ENCODE data around the gene AGRP.
"Not testable (repeated sequence)": the region's sequence is repeated elsewhere in the genome, so short reads cannot be mapped to it uniquely, and the experiment has no call there.

AGRP gene

DNA sequence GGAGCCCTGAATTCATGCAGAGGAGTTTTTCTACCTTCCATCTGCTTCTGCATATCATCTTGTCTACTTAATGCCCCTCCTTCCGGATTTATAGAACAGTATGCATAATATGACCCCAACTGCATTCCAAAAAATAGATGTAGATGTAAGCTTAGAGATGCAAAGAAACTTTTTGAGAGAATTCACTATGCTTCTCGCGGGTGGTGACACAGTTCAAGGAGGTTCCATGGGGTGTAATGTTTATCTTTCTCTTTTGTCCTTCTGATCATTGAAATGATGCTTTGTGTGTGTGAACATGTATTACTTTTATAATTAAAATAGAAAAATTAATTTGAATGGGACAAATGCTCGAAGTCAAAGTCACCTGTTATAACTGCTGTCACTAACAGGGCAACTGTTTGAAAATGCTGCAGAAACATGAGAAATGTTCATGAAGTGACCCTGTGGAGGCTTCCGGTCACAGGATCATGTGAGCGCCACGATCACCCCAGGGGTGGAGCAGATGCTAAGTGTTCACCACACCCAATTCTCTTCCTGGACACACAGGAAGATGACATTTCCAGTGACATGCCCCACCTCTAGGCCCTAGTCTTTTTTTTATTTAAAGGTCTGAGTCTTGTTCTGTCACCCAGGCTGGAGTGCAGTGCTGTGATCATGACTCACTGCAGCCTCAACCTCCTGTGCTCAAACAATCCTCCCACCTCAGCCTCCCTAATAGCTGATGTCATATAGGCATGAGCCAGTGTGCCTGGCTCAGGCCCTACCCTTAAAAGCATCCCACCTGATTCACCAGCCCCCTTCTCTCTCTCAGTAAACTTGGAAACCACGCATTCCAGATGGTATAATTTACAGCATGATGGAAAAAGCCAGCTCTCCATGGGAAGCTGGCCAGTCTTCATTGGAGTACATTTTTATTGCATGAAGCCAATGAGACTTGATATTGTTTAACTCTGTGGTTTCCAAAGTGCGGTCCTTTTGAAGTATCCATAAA is 21.0 kb upstream of the AGRP start:
- DNase-seq = peak; percentile 77

DNA sequence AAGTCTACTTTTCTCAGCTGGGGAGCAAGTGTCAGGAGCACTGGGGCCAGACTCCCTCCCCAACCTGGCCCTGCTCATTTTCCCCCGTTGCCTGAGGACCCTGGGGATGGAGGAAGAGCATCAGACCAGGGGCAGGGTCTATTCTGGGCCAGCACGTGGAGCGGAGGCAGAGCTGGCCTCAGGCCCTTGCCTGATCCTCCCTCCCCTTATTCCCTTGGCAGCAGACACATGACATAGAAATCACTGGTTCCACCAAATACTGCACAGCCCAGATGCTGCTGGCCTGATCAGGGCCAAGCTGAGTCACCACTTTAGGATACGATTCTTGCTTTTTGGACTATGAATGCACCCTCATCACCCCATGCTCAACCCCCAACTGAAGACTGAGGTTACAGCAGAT is 15.8 kb upstream of the AGRP start:
- DNase-seq = no peak

DNA sequence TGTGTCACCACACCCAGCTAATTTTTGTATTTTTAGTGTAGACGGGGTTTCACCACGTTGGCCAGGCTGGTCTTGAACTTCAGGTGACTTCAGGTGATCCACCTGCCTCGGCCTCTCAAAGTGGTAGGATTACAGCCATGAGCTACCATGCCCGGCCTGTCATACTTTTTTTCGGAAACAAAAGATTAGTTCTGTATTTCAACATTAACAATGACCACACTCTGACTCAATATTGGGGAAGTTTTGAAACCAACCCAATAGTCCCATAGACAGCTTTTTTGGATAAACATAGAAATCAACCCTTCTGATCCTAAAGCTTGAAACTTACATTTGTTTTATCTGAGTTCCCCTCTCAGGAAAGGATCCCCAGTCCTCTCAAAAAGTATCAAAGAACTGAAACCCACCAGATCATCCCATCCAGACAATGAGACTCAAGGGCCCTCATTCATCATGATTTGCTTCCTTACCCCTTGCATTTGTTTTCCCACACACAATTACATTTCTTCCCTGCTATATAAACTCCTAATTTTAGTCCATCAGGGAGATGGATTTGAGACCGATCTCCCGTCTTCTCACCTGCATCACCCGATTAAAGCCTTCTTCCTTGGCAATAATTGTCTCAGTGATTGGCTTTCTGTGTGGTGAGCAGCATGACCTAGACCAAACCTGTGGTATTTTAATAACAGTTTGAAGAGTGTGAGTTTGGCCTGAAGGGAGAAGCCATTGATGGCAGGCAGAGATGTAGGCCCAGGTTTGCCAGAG is 7.2 kb upstream of the AGRP start:
- no peak for DNase-seq

DNA sequence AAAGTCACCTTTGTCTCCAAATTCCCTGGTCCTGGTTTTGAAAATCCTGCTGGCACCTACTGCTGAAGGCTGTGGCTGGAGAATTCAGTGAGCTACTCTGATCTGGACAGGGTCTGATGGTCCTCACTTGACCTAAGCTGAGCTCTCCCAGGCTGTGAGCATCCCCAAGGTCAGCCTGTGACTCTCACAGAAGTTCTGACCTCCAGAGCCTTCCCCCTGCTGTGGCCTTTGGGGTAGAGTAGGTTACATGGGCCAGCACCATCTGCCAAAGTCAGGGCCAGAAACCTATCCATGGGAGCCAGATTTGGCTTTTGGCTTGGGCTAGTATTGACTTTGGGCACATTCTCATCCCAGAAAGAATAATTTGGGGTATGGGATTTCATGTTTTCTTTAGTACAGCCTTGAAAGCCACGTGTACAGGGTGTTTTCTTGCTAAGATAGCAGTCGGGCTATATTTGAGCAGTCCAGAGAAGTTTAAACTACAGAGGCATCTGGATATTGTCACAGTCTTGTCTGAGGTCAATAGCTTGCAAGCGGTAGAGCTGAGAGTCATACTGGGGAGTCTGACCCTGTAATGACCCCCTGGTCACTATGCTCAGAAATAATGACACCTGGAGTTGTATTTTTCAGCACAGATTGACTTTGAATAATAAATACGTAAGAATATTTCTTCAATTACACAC is 6.2 kb upstream of the AGRP start:
- no peak for DNase-seq

DNA sequence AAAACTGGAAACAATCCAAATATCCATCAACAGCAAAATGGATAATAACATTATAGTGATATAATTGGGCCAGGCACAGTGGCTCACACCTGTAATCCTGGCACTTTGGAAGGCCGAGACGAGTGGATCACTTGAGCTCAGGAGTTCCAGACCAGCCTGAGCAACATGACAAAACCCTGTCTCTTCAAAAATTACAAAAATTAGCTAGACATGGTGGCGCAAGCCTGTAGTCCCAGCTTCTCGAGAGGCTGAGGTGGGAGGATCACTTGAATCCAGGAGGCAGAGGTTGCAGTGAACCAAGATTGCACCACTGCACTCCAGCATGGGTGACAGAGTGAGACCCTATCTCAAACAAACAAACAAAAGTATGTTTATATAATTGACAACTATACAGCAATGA is 4.2 kb upstream of the AGRP start:
- not testable (repeated sequence) for DNase-seq

DNA sequence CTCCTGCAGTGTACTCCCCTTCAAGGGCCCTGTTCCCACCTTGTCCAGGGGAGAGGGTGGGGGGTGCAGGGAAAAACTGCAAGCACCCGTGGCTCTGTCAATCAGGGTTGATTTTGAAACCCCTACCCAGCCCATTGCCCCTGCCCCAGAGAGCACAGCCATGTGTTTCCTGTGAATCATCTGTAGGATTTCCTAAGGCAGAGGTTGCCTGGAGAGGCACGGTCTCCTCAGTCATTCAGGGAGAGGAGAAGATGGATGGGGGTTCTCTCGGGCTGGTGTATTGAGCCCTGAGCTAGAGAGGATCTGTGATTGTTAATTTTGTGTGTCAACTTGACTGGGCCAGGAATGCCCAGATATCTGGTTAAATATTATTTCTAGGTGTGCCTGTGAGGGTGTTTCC is 3.5 kb upstream of the AGRP start:
- DNase-seq = no peak

DNA sequence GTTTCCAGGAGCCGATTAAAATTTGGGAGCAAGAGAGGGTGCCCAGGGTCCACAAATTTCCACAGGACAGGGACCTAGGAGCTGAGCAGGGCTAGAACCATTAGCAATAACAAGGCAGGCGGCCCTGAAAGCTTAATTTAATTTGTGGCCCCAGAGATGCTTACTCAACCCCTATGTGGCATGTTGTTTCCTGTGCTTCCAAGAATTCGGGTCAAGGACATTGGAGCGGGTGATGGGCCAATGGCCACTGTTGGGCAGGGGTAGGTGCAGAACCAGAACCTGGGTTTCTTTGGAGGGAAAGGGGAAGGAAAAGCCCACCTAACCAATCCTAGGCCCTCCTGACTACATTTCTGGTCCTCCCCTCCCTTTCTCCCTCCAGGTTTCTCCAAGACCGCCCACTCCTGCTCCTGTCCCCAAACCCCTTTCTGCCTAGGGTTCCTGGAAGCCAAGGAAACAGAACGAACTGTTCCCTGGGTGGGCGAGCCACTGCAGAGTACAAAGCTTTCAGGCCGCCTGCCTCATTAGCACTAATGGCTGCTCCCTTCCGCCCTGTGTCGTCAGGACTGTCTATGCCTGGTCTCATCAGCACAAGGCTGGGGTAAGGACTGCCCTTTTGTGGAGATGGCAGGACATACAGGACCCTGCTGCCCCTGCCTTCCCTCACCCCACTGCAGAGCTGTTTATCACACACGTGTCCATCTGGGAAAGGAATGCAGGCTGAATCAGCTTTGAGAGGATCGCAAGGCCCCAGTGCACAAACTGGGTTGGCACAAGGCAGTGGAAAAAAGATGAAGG is 581 bp upstream of the AGRP start:
- no peak for DNase-seq

DNA sequence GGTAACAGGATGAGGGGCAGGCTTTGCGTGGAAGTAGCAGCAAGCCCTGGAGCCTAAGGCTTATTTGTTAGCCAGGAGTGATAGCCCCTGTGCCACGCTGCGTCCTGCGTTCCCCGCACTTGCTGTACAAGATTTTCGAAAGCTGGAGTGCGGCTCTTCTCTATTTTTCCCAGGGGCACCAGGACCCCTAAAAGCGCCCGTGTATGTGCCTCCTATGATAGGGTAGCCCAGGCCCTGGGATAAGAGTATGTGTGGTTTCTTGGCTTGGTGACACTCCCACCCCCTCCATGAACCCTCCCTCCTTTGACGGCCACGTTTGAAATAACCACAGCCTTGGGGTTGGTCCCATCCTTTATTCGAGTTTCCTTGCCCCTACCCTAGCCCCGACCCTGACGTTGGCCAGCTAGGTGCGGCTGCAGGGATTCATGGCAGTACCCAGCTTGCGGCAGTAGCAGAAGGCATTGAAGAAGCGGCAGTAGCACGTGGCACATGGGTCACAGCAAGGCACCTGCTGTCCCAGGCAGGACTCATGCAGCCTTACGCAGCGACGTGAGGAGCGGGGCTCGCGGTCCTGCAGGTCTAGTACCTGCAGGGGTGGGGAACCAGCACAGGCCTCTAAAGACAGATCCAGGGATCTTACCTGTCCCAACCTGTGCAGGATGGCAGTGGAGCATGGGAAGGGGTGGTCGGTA is 968 bp downstream of the AGRP start:
- DNase-seq = no peak

DNA sequence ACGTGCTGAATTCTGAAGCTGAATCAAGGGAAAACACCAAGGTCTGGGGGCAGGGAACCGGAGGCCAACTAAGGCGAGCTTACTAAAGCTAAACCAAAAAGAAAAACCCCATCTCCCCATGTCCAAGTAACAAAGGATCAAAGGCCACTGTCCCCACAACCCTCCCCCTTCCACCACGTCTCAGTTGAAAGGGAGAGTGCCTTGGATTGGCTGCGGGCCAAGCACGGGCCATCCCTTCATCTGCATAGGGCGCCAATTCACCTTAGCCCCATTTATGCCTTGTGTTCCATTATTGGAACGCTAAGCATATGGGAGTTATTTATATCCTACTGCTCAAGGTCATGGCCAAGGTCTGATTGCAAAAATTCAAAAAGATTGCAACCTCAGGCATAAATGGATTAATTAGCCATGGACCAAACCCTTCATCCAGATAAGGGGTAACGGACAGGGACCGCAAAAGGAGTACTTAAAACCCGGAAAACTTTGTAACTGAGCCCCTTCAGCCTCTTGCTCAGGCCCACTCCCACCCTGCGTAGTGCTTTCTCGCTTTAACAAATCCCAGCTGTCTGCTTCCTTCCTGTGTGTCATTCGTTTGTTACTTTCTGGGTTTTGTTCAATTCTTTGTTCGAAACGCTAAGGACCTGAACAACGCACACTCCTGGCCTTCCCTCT is 1.6 kb downstream of the AGRP start:
- peak; percentile 61 for DNase-seq

DNA sequence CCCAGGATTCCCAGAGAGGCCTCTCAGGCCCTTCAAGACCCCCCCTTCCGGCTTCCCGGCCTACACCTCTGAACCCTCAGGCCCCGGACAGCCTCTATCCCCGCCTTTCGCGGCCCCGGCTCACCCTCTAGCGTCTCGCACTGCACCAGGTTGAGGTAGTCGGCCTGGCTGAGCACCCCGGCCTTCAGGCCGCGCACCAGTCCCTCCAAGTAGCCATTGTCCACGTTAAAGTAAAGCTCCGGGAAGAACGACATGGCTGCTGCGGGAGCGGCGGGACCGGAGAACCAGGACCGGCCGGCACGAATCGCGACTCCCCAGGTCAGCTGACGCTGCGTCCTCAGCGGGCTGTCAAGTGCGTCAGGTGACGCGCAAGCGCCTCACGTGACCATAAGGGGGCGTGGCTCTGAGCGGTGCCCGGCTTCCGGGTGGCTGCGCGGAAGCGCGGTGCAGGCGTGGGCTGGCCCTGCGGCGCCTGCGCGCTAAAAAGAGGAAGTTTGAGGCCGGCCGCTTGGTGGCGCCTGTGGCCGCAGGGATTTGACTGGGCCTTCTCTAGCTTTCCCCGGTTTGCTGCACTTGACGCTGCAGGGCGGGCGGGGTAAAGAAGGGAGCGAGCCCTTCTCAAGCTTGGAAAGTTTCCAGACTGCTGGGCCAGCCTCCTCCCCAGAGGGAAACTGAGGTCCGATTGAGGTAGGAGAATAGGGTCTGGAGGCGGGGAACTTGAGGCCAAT is 2.4 kb downstream of the AGRP start, which contains the start of gene ATP6V0D1:
Gene ATP6V0D1 (minus strand): TSS at position 325 of the 728 bp plus-strand sequence. CDS start 71 bp downstream, at position 254.
- DNase-seq = peak; percentile 98

DNA sequence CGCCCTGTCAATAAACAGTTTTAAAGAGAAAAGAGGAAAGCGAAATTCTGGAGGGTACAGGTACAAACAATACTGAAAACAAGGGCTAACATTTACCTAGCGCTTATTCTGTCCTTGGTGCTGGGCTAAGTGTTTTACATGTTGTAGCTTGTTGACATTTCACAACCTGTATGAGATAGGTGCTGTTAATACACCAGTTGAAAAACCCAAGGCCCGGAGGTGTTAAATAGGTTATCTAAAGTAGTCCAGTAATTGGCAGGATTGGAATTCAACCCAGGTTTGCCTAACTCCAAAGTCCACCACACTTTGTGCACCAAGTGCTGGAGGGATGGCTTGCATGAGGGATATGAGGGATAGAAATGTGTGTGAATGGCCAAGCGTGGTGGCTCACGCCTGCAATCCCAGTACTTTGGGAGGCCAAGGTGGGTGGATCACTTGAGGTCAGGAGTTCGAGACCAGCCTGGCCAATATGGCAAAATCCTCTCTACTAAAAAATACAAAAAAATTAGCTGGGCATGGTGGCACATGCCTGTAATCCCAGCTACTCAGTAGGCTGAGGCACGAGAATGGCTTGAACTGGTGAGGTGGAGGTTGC is 5.3 kb downstream of the AGRP start:
- DNase-seq = no peak

DNA sequence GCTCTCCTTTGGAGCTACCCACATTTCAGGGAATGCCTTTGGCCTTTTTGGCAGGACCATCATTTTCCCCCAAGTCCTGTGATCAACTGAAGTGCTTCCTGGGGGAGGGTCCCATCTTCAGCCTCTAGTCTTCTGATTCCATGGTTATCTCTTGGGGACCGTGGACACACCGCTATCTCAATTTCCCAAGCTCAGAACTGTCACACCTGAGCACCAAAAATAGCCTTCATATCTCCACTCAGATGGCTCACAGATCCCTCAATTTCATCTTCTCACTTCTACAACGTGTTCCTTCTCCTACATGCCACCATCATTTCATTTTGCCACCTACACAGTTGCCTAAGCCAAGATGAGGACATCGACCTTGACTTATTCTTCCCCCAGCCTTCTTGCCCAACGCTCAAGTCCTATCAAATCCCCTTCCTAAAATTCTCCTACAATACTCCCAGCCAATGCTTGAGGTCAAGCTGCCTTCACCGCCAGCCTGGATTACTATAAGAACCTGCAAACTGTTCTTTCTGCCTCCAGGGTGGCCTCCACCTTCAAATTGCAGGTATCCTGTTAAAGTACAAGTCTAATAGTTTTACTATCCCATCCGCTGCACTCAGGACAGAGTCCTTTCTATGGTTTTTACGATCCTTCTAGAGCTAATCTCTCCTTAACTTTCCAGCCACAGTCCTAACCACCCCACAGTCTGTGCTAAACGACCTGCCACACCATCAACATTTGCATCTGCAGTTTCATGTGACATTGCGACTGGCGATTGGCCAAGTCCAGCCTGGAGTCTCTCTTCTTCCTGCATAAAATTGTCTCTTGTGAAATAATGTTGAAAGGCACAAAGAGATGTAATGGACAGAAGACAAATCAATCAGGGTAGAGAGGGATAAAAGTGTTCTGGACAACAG is 8.5 kb downstream of the AGRP start:
- no peak for DNase-seq

DNA sequence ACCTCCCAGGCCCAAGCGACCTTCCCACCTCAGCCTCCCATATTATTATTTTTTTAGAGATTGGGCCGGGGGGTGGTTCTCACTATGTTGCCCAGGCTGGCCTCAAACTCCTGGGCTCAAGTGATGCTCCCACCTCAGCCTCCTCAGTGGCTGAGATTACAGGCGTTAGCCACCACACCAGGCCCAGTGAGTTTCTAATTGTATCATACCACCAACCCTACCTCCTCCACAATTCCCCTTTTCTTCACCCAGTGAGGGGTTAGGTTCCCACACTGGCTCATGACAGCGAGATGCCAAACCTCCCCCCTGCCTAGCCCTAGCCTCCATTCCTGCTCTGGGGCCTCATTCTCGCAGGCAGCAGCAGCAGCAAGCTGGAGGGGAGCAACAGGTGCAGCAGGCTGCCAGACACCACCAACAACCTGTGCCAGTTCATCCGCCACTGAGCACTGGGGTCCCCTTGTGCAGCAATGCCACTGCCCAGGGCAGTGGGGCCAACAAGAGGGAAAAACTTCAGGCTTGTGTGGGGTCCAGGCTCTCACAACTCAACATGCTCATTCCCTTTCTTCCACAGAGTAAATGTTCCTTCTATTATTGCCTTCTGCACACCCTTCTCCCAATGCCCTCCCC is 11.5 kb downstream of the AGRP start:
- DNase-seq = no peak

DNA sequence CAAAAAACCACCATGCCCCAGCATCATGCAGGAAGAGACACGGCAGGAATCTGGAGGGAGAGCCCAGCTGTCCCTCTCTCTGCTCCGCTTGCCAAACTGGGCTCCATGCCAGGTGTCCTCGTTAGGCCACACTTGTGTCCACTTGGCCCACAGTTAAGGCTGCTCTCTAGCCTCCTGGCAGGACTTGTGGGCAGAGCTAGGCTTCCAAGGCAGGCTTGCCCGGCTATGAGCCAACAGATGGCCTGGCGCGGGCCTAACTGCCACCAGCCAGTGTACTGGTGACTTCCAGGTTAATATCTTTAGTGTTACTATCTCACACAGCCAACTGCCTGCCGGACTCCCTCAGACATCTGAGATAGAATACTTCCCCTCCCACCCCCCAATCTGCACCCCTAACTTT is 13.0 kb downstream of the AGRP start:
- no peak for DNase-seq

DNA sequence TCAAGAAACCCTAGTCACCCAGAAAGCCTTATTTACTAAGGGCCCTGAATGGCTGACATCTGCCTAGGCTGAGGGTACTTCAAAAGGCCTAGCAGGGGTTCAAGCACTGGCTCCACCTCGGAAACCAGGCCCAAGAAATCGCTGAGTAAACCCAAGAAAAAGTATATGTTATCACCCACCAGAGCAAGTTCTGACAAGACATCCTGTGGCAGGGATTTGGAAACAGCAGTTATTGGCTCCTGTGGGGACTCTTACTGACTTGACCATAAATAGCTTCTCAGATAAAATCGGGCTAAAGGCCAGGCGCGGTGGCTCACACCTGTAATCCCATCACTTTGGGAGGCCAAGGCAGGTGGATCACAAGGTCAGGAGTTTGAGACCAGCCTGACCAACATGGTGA is 14.6 kb downstream of the AGRP start:
- no peak for DNase-seq

DNA sequence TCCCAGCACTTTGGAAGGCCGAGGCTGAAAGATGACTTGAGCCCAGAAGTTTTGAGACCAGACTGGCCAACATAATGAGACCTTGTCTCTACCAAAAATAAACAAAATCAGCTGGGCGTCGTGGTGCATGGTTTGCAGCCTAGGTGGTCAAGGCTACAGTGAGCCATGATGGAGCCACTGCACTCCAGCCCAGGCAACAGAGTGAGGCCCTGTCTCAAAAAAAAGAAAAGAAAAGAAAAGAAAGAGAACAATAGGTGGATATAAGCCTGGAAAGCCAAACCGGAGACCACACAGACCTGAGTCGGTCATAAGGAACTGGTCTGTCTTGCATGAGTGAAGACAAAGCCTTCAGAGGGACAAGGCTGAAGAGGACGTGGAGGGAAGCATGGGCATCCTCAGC is 16.8 kb downstream of the AGRP start:
- no peak for DNase-seq

DNA sequence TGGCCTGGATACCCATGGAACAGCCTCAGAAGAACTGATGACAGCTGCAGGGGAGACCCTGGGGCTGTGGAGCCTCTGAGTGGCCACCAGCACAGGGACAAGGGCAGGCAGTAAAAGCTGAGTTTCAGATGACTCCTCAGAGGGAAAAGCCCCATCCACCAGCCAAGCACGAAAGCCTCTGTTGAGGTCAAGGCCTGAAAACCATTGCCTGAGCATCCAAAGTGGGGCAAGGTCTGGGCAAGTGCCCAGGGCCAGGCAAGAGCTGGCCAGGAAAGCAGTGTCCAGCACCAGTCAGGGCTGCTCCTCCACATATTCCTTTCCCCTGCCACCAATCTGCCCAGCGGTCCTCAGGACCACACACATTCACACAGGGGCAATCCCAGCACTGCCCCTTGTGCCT is 18.8 kb downstream of the AGRP start:
- DNase-seq = no peak

DNA sequence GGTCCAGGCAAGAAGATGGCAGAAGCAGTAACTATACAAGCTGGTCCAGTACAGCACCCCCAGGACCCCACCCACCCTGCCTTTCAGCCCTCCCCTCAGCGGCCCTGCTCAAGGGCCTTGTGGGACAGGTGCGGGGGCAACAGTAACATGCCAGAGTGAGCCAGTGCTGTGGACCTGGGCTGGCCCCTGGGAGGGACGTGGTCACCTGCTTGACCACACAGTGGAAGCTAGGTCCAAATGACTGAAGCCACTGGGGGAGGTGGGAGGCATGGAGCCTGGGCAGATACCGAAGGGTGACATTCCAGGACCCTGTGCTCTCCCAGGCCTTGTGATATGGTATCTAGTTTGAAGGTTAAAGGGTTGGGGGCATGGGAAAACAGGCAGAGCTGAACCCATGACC is 19.7 kb downstream of the AGRP start:
- DNase-seq = no peak

DNA sequence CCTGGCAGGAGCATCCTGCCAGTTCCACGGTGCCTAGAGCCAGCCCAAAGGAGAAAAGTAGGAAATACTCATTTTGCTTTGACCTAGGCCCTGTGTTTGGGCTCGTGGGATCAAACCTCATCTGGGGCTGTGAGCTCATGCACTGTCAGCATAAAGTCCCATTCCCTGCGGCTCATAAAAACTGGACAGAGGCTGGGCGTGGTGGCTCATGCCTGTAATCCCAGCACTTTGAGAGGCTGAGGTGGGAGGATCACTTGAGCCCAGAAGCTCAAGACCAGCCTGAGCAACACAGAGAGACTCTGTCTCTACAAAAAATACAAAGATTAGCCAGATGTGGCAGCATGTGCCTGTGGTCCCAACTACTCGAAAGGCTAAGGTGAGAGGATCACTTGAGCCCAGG is 20.3 kb downstream of the AGRP start:
- no peak for DNase-seq
